Epithelial cell of proximal tubule (primary cell): ENCODE results near the gene FBXO44. TPM values are rescaled to one million over a fixed set of nuclear protein-coding genes. Genes with fewer than 3 reads are reported as not detected.

Experiments used
- DNase-seq: peaks from one replicate; pipeline ENCODE4 v3.0.0-alpha.2; 2011; ENCODE audit warnings: low read depth
- H3K4me3 ChIP-seq: 2 replicates; pipeline ENCODE4 v1.5.1; 2011; ENCODE audit warnings: low read depth, mild to moderate bottlenecking, low read length
- total RNA-seq: library from RNA; depleted of rRNA; stranded (reverse); fragments of >200 nt; gene quantifications from 2 replicates; pipeline ENCODE4 v1.2.3, GENCODE V29; 2015
- TF ChIP-seq, protein P1 (sequence below): conservative IDR thresholded peaks from 2 replicates; pipeline ENCODE4 v1.5.1; 2012; ENCODE audit warnings: low read depth, mild to moderate bottlenecking, low read length

Gene FBXO44
- total RNA-seq, 1 donor from 2014 or later = 13.7 TPM

DNA sequence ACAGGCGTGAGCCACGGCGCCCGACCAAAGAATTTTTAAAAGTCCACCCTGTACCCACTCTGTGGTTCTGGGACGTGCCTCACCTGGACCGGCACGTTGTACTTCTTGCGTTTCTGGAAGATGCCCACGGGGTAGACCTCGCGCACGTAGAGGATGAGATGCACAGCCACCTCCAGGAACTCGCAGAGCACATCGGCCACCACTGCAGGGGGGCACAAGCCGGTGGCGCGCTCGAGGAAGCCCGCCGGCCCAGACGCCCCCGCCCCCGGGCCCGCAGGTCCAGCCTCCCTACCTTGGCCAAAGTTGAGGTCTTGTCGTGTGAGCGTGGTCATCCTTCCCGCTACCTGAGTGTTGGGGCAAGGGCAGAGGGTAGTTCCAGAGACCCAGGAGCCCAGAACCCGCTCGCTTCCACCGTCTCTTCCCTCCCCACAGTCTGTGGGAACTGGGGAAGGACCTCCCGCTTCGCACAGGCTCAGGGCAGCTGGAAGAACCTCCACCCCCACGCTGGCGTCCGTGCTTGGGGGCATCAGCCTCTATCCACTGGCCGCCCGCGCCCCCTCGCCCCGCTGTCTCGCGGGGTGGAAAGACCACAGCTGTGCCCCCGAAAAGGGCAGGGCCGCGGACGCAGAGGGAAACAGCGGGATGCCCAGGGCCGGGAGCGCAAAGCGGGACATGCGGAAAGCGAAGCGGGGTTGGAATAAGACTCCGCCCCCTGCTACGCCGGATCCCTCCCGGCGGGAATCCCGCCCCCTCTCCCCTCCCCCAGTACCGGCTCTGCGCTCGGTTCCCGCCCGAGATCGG is 25.8 kb downstream of the FBXO44 start:
- TF ChIP-seq, protein P1, sequence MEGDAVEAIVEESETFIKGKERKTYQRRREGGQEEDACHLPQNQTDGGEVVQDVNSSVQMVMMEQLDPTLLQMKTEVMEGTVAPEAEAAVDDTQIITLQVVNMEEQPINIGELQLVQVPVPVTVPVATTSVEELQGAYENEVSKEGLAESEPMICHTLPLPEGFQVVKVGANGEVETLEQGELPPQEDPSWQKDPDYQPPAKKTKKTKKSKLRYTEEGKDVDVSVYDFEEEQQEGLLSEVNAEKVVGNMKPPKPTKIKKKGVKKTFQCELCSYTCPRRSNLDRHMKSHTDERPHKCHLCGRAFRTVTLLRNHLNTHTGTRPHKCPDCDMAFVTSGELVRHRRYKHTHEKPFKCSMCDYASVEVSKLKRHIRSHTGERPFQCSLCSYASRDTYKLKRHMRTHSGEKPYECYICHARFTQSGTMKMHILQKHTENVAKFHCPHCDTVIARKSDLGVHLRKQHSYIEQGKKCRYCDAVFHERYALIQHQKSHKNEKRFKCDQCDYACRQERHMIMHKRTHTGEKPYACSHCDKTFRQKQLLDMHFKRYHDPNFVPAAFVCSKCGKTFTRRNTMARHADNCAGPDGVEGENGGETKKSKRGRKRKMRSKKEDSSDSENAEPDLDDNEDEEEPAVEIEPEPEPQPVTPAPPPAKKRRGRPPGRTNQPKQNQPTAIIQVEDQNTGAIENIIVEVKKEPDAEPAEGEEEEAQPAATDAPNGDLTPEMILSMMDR = no peak
- no peak for DNase-seq
- peak overlapping the region; percentile 96 for H3K4me3 ChIP-seq

DNA sequence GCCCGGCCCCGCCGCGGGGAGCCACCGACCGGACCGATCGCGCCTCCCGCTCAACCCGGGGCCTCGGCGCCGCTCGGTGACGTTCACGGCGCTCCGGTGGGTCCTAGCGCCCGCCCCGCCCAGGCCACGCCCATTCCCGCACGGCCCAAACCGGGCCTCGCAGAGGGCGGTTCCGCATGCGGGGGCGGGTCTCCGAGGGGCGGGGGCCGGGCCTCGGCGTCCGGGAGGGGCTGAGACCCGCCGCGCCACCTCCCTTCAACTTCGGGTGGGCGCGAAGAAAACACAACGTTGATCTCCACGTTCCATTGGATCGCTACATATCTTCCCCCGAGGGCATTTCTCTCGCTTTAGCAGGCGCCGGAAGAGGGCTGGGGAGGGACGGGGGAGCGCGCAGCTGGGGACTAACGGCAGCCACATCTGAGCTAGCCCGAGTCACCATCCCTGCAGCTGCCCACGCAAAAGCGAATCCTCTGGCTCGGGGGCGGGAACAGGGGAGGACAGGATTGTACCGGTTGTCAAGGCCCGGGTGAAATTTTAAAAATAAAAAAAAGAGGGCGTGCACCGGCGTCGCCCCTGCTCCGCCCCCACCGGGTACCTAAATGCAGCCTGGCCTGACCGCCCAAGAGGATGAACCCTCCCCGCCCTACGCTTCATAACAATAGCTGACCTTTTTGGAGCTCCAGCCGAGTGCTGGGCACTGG is 26.5 kb downstream of the FBXO44 start, which contains the start of gene MAD2L2:
Gene MAD2L2, minus strand, starts transcription at position 78 of the 701 bp plus-strand sequence. CDS start 547 bp downstream, outside the sequence.
- DNase-seq = no peak
- peak within 1 kb of the TSS; percentile 96 for H3K4me3 ChIP-seq
- TF ChIP-seq, protein P1 = no peak

DNA sequence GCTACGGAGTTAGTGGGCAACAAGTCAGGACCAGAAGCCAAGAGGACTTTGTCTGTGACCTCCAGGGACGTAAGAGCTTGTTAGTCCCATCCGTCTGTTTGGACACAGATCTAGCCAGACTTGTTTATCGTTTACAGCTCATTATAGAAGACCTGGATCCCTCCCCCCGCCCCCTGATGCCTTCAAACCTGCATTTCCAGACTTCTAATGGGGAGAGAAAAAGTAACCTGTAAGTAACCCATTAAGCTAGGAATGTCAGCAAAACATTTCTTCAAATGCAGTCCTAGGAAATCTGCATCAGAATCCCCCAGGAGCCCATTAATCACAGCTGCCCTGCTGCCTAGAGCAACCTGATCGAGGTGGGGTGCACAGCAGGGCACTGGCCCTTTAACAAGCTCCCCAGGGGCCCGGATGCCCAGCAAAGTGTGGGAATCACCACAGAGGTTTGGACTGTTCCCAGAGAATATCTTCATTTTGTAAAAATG is 27.7 kb downstream of the FBXO44 start:
- H3K4me3 ChIP-seq = no peak overlapping the region
- TF ChIP-seq, protein P1 = no peak
- no peak for DNase-seq

DNA sequence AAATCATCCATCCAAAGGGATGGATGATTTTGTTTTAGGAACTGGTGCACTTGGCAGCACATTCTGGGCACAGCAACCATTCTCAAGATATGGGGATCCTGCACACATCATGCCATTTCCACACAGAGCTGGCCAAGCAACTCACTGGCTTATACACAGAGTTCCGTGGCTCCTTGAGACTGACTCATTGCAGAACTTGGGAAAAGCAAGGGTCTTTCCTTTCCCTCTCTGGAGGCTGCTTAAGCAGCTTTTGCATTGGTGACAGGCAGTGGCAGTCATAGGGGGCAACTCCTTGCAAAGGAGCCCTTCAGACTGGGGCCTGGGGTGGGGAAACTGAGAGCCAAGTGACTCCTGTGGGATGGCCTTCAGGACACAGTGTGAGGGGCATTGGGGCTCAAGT is 28.1 kb downstream of the FBXO44 start:
- H3K4me3 ChIP-seq = no peak overlapping the region
- TF ChIP-seq, protein P1 = no peak

DNA sequence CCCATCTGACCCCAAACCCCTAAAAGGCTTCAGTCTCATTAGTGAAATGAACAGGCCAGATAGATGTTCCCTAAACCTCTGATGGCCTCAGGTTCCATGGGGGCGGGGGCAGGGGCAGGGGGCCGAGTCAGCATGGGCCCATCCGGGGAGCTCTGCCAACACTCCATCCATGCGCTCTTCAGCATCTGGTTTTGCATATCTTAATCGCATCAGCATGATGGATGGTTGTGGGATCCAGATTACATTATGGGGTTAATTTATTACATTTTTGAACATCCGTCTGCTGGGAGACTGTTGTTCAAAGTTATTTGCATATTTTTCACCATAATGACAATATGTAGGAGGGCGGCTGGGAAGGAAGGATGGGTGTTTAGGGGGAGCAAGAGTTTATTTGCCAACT is 29.4 kb downstream of the FBXO44 start:
- TF ChIP-seq, protein P1 = no peak
- no peak overlapping the region for H3K4me3 ChIP-seq
- DNase-seq = no peak

More for the DNA sequence above, 28.1 kb downstream of the FBXO44 start:
- no peak for DNase-seq

DNA sequence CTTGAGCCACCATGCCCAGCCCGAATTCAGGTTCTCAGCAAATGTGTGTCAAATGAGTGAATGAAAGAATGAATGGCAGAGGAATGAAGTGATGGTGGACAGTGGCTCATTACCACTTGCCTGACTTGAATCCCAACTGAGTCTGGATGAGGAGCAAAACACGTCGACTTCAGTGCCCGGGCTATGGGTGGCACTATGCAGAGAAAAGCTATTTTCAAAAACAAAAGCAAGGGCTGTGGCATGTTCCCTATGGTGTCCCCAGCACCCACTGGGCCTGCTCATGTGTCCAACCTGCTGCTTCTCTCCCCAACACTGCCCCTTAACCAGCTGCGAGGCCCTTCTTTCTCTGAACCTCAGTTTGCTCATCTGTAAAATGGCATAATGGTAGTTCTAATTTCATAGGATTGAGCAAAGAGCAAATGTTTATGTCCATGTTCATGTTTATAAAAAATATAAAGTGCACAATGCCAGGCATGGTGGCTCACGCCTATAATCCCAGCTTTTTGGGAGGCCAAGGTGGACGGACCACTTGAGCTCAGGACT is 30.6 kb downstream of the FBXO44 start:
- DNase-seq = no peak
- TF ChIP-seq, protein P1 = no peak
- H3K4me3 ChIP-seq = no peak overlapping the region
